Transverse colon (tissue), 3 donors: ENCODE measurements around the gene GPR162.

Source experiments
- EP300 ChIP-seq: sonication (generic); formaldehyde crosslinking; IDR thresholded peaks from one replicate; pipeline ENCODE4 v1.6.1; 2017; ENCODE audit warnings: antibody characterized with exemption, low read depth
- POLR2A ChIP-seq: fragments of 450-650 bp; IDR thresholded peaks from one replicate; pipeline ENCODE4 v1.6.1; 2016; ENCODE audit warnings: antibody characterized with exemption, mild to moderate bottlenecking, moderate library complexity
- TF ChIP-seq, protein P1 (sequence below), 5 experiments: fragments of 200-600 bp in 3 of 5; fragments of 450-650 bp in 2 of 5; sonication (generic) in 3 of 5; IDR thresholded peaks; 1 replicate in 2 of 5; 2 replicates in 3 of 5; pipeline ENCODE4 v1.5.1; 2016 to 2017; ENCODE audit warnings: antibody characterized with exemption in 5 of 5, inconsistent platforms in 3 of 5, mild to moderate bottlenecking in 2 of 5, moderate library complexity in 1 of 5

DNA sequence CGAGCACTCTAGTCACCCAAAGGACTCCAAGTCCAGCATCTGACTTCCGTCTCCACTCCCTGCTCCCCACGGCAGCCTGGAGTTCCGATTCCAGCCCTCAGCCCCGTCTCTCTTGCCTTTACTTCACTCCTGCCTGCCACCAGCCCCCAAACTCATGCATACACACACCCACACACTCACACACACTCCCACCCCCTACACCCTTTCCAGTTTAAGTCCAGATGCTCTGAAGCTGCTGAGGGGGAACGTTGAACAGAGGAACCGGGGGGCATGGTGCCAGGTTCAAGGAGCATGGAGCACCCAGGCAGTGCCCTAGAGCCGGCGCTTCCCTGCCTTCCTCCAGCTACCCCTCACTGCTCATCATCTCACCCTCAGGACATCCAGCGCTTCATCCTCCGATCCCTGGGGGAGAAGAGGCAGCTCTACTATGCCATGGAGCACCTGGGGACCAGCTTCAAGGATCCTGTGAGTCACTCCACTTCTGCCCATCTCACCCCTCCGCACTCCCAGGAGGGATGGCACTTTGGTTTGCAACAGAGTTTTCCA is 9.9 kb downstream of the GPR162 start:
- TF ChIP-seq, protein P1, sequence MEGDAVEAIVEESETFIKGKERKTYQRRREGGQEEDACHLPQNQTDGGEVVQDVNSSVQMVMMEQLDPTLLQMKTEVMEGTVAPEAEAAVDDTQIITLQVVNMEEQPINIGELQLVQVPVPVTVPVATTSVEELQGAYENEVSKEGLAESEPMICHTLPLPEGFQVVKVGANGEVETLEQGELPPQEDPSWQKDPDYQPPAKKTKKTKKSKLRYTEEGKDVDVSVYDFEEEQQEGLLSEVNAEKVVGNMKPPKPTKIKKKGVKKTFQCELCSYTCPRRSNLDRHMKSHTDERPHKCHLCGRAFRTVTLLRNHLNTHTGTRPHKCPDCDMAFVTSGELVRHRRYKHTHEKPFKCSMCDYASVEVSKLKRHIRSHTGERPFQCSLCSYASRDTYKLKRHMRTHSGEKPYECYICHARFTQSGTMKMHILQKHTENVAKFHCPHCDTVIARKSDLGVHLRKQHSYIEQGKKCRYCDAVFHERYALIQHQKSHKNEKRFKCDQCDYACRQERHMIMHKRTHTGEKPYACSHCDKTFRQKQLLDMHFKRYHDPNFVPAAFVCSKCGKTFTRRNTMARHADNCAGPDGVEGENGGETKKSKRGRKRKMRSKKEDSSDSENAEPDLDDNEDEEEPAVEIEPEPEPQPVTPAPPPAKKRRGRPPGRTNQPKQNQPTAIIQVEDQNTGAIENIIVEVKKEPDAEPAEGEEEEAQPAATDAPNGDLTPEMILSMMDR (IDR thresholded peaks at IDR 0.05): no peak
- TF ChIP-seq POLR2A: no peak
- no peak for TF ChIP-seq EP300
